GM10248 (cell line): ENCODE data around the gene STAB2.

Experiments
- CTCF ChIA-PET: fragments of 300-600 bp; sonication (Branson Sonifier 250); formaldehyde crosslinking; extraction: SDS; loops from one replicate; lab custom pipeline; 2021; ENCODE audit warnings: antibody characterized with exemption; lab: Yijun Ruan, JAX
- POLR2A ChIA-PET: fragments of 350-650 bp; sonication (Branson Sonifier 250); formaldehyde crosslinking; extraction: SDS; loops from one replicate; lab custom pipeline; 2020; ENCODE audit warnings: antibody characterized with exemption; lab: Yijun Ruan, JAX
- DNase-seq: peaks from one replicate; pipeline ENCODE4 v3.0.0; 2012; ENCODE audit errors: extremely low spot score
- CTCF ChIP-seq: IDR thresholded peaks from 2 replicates; pipeline ENCODE4 v1.5.1; 2012; ENCODE audit warnings: mild to moderate bottlenecking, low read depth; ENCODE audit errors: extremely low read depth, missing control alignments, control extremely low read depth

Gene STAB2

GRCh38 chr12:103773109-103773910 lies 186.2 kb downstream of the STAB2 start:
- TF ChIP-seq CTCF = no peak
- ChIA-PET POLR2A (no interaction called here), CTCF (interaction anchor here (0.8 to 2.0 kb wide), 5 partner anchors 9 to 336 kb away, joined by 3 to 4 read pairs (median 3); no protein-coding TSS in a partner anchor)
- DNase-seq = no peak

- ChIA-PET CTCF (interaction anchor here (1.3 kb wide), 1 partner anchor 14 kb away, joined by 3 read pairs; no protein-coding TSS in a partner anchor), POLR2A (no interaction called here)
- no peak for TF ChIP-seq CTCF
- DNase-seq = no peak
These were observed 188.0 kb downstream of the STAB2 start for GRCh38 chr12:103774977-103775560.

- TF ChIP-seq CTCF = no peak
- DNase-seq = no peak
- CTCF ChIA-PET = interaction anchor here (1.1 kb wide), 1 partner anchor 9 kb away, joined by 3 read pairs; no protein-coding TSS in a partner anchor
- POLR2A ChIA-PET = no interaction called here
These were observed 191.7 kb downstream of the STAB2 start for GRCh38 chr12:103778781-103779180.

- POLR2A ChIA-PET = no interaction called here
- CTCF ChIA-PET = interaction anchor here (1.1 kb wide), 1 partner anchor 8 kb away, joined by 3 read pairs; no protein-coding TSS in a partner anchor
- no peak for TF ChIP-seq CTCF
- no peak for DNase-seq
These were observed 192.5 kb downstream of the STAB2 start for GRCh38 chr12:103779410-103780092.

- no peak for TF ChIP-seq CTCF
- ChIA-PET POLR2A (no interaction called here), CTCF (no interaction called here)
- DNase-seq = no peak
These were observed 193.0 kb downstream of the STAB2 start for GRCh38 chr12:103780093-103780440.

- ChIA-PET CTCF (interaction anchor here (1.1 to 2.1 kb wide), 4 partner anchors 9 to 328 kb away, joined by 3 to 6 read pairs (median 4); no protein-coding TSS in a partner anchor), POLR2A (no interaction called here)
- no peak for TF ChIP-seq CTCF
- no peak for DNase-seq
These were observed 193.9 kb downstream of the STAB2 start for GRCh38 chr12:103780992-103781391.
